Ascending aorta (tissue), 2 donors: ENCODE results near the gene P2RY14. TPM values are rescaled to one million over a fixed set of nuclear protein-coding genes. Genes with fewer than 3 reads are reported as not detected.

Source experiments
- DNase-seq, 2 donors: peaks; one replicate each; pipeline ENCODE4 v3.0.0-alpha.2; 2019; ENCODE audit warnings: low spot score in 2 of 2
- H3K27ac ChIP-seq, 2 donors: fragments of 200-600 bp; sonication (generic); one replicate each; pipeline ENCODE4 v1.5.1; 2016 to 2017; ENCODE audit warnings: mild to moderate bottlenecking in 1 of 2
- H3K27me3 ChIP-seq: fragments of 200-600 bp; sonication (generic); one replicate; pipeline ENCODE4 v1.5.1; 2017
- H3K36me3 ChIP-seq, 2 donors: fragments of 200-600 bp; sonication (generic); one replicate each; pipeline ENCODE4 v1.5.1; 2016
- H3K4me1 ChIP-seq, 2 donors: fragments of 200-600 bp; sonication (generic); one replicate each; pipeline ENCODE4 v1.5.1; 2016 to 2017; ENCODE audit warnings: mild to moderate bottlenecking in 1 of 2
- H3K4me3 ChIP-seq, 2 donors: fragments of 200-600 bp; sonication (generic); one replicate each; pipeline ENCODE4 v1.5.1; 2016 to 2017; ENCODE audit warnings: mild to moderate bottlenecking in 1 of 2
- H3K9me3 ChIP-seq, 2 donors: fragments of 200-600 bp; sonication (generic); one replicate each; pipeline ENCODE4 v1.5.1; 2016
- CTCF ChIP-seq, 3 experiments: fragments of 200-600 bp in 2 of 3; fragments of 450-650 bp in 1 of 3; sonication (generic) in 2 of 3; IDR thresholded peaks; one replicate each; pipeline ENCODE4 v1.5.1; 2016 to 2019; ENCODE audit warnings: antibody characterized with exemption in 3 of 3, mild to moderate bottlenecking in 1 of 3, moderate library complexity in 1 of 3
- intact Hi-C: fragments of 100-400 bp; cut with DNase I; formaldehyde crosslinking; loops from one replicate; pipeline ENCODE4 v1.15.1; 2023
- total RNA-seq: library from RNA; depleted of rRNA; stranded (reverse); fragments of >200 nt; gene quantifications from one replicate; pipeline ENCODE4 v1.1.0, GENCODE V29; 2016

P2RY14 gene
- total RNA-seq, 1 donor from 2014 or later: 2.7 TPM

DNA sequence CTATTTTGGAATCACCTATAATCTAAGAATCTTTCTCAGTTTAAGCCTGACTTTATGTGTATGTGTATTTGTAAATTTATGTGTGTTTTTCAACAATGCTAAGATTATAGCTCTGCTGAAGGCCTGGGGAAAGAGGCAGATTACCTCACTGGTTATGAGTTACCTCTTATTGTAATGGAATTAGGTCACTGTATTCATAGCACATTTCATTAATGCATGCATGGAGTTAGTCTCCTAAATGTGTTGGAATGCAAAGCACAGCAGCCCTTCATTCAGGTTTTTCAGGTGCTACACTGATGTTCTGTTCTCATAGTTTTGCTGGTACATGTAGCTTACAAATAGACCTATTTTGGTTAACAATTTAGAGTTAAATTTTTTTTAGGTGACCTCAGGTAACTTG is 28.8 kb upstream of the P2RY14 start:
- intact Hi-C loops: no loop called here
- no peak for TF ChIP-seq CTCF (IDR thresholded peaks at IDR 0.05)
- H3K4me1 ChIP-seq: no peaks in the 10 kb centered on the region
- no peak overlapping the region for H3K4me3 ChIP-seq
- DNase-seq: no peak
- H3K27me3 ChIP-seq: no peaks in the 10 kb centered on the region
- no peaks in the 10 kb centered on the region for H3K9me3 ChIP-seq
- H3K27ac ChIP-seq: no peak overlapping the region
- H3K36me3 ChIP-seq: no peaks in the 10 kb centered on the region

DNA sequence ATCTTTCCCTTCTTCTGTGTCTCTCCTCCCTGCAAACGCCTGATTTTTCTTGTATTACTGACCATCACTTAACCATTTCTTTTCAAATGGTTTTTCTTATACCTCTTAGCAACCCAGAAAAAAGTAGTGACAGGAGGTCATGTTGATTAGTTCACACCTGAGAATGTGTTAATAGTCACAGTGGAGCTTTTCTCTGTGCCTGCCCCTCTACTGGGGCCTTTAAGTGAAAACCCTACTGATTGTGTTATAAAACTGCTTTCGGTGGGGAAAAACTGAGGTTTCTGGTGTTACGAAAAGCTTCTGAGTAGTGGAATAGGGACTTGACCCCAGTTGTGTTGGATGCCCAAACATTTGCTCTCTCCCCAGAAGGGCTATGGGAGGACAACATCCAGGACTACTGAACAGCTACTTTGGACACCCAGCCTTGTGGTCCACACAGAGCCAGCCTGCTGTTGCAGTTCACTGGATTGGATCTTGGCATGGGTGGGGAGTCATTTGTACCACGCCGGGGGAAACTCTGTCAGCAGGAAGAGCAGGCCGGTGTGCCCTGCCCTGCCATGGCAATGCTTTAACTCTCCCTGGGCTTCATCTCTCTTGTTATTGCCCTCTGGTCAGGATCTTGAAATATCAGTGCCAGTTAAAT is 27.9 kb upstream of the P2RY14 start:
- no peaks in the 10 kb centered on the region for H3K9me3 ChIP-seq
- H3K36me3 ChIP-seq: no peaks in the 10 kb centered on the region
- no peak for TF ChIP-seq CTCF (IDR thresholded peaks at IDR 0.05)
- no peak overlapping the region for H3K4me3 ChIP-seq
- H3K27ac ChIP-seq: no peak overlapping the region
- H3K27me3 ChIP-seq: no peaks in the 10 kb centered on the region
- intact Hi-C loops: no loop called here
- no peaks in the 10 kb centered on the region for H3K4me1 ChIP-seq
- no peak for DNase-seq

DNA sequence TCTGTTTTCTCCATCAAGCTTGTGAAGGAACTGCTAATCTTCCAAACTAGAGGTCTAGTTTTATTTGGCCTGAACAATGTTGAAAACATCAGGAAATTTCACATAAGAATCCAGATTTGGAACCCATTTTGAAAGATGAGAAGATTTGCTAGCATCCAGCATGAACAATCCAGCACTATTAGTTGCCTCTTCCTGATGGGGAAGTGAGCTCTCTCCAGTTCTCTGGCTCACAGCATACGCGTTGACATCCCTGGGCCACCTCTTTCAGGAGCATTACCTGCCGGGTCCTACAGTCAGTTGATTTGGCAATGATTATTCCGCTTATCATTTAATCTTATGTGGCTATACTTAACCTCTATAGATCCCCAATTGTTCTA is 27.4 kb upstream of the P2RY14 start:
- Histone ChIP-seq H3K4me1 (no peaks in the 10 kb centered on the region), H3K4me3 (no peak overlapping the region), H3K27me3 (no peaks in the 10 kb centered on the region), H3K36me3 (no peaks in the 10 kb centered on the region), H3K27ac (no peak overlapping the region), H3K9me3 (no peaks in the 10 kb centered on the region)
- no peak for TF ChIP-seq CTCF (IDR thresholded peaks at IDR 0.05)
- DNase-seq: no peak
- intact Hi-C loops: no loop called here

DNA sequence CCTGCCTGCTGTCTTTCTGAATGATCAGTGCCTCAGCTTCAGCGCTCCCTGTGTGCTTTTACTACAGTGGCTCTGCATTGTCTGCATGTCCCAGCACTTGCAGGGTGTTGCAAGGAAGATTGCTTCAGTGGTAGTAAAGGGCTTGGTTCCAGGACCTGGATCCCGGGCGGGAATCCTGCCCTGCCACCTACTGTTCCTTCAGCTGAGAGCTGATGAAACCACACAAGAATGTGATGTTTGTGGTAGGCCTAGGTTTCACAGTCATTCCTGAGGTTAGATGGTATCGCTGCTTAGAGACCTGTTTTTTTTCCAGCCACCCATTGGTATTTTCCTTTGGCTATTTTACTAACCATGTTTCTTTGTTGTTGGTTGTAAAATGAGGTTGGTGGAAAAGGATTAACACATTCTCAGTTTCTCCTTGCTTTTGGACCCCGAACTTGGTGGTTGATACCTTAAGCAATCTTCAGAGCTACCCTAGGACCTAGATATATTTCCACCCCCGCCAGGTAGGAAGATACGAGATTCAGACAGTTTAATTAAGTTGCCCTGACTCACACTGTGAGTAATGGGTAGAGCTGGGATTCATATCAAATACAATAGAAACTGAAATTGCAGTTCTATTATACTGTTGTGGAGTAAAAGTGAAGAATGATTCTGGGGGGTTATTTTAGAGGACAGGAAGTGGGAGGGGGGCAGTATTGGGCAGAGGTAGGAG is 26.9 kb upstream of the P2RY14 start:
- intact Hi-C loops: no loop called here
- Histone ChIP-seq H3K27me3 (no peaks in the 10 kb centered on the region), H3K4me3 (no peak overlapping the region), H3K27ac (no peak overlapping the region), H3K4me1 (no peaks in the 10 kb centered on the region), H3K9me3 (no peaks in the 10 kb centered on the region), H3K36me3 (no peaks in the 10 kb centered on the region)
- DNase-seq: peak in 1 of 2 donors; percentile 67
- TF ChIP-seq CTCF (IDR thresholded peaks at IDR 0.05): no peak

GRCh38 chr3:151303751-151304150 is 25.4 kb upstream of the P2RY14 start:
- H3K27me3 ChIP-seq: no peaks in the 10 kb centered on the region
- DNase-seq: no peak
- no peak overlapping the region for H3K27ac ChIP-seq
- intact Hi-C loops: no loop called here
- no peaks in the 10 kb centered on the region for H3K4me1 ChIP-seq
- H3K9me3 ChIP-seq: no peaks in the 10 kb centered on the region
- H3K36me3 ChIP-seq: no peaks in the 10 kb centered on the region
- no peak for TF ChIP-seq CTCF (IDR thresholded peaks at IDR 0.05)
- H3K4me3 ChIP-seq: no peak overlapping the region
